Neural crest cell (in vitro differentiated cells): ENCODE results near the gene BICDL2. TPM values are rescaled to one million over a fixed set of nuclear protein-coding genes. Genes with fewer than 3 reads are reported as not detected.
A peak's percentile ranks its signal among the peaks of the same experiment; 100 is the strongest.

Source experiments
- DNase-seq: peaks from one replicate; pipeline ENCODE4 v3.0.0; 2021; ENCODE audit warnings: low read depth, mixed read lengths, low spot score
- H3K27ac Mint-ChIP-seq: one replicate; pipeline ENCODE4 v1.8.0; 2021; ENCODE audit warnings: mild to moderate bottlenecking, mixed read lengths; ENCODE audit not compliant: unreplicated experiment
- H3K27me3 Mint-ChIP-seq: 2 replicates; pipeline ENCODE4 v1.8.0; 2021; ENCODE audit warnings: low read depth, mild to moderate bottlenecking, mixed read lengths
- H3K36me3 Mint-ChIP-seq: 2 replicates; pipeline ENCODE4 v1.8.0; 2021; ENCODE audit warnings: low read depth, mild to moderate bottlenecking, mixed read lengths
- H3K4me1 Mint-ChIP-seq: 2 replicates; pipeline ENCODE4 v1.8.0; 2021; ENCODE audit warnings: mixed read lengths
- H3K4me3 Mint-ChIP-seq: one replicate; pipeline ENCODE4 v1.8.0; 2021; ENCODE audit warnings: mild to moderate bottlenecking, mixed read lengths
- H3K9me3 Mint-ChIP-seq: 2 replicates; pipeline ENCODE4 v1.8.0; 2021; ENCODE audit warnings: mixed read lengths
- total RNA-seq: library from RNA; stranded (reverse); gene quantifications from 2 replicates; pipeline ENCODE4 v1.2.1, GENCODE V29; 2021
- TF ChIP-seq, protein P1 (sequence below): fragments of 200-600 bp; sonication (generic); conservative IDR thresholded peaks from 2 replicates; pipeline ENCODE4 v1.5.0; 2021; ENCODE audit warnings: antibody characterized with exemption, mild to moderate bottlenecking

The BICDL2 gene
- total RNA-seq, 1 donor from 2014 or later = not detected

DNA sequence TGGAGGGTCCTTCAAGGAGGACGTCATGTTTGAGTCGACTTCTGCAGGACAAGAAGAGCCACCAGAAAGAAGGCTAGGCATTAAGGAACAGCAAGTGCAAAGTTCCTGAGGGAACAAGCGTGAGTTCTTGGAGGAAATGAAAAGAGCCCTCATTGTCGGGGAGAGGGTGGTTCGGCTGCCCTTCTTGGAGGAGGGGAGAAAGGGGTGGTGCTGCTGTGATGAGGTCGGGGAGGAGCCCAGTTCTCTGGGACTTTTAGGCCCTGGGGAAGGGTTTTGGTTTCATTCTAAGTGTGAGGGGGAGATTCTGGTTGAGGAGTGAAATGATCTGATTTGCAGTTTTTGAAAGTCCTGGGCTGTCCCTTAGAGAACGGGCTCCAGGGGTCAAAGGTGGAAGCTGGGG lies 4.1 kb downstream of the BICDL2 start:
- H3K27ac Mint-ChIP-seq = no peak overlapping the region
- TF ChIP-seq, protein P1, sequence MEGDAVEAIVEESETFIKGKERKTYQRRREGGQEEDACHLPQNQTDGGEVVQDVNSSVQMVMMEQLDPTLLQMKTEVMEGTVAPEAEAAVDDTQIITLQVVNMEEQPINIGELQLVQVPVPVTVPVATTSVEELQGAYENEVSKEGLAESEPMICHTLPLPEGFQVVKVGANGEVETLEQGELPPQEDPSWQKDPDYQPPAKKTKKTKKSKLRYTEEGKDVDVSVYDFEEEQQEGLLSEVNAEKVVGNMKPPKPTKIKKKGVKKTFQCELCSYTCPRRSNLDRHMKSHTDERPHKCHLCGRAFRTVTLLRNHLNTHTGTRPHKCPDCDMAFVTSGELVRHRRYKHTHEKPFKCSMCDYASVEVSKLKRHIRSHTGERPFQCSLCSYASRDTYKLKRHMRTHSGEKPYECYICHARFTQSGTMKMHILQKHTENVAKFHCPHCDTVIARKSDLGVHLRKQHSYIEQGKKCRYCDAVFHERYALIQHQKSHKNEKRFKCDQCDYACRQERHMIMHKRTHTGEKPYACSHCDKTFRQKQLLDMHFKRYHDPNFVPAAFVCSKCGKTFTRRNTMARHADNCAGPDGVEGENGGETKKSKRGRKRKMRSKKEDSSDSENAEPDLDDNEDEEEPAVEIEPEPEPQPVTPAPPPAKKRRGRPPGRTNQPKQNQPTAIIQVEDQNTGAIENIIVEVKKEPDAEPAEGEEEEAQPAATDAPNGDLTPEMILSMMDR = no peak
- peaks cover 7% of the 10 kb centered on the region for H3K4me1 Mint-ChIP-seq
- H3K27me3 Mint-ChIP-seq = peaks cover 69% of the 10 kb centered on the region
- H3K4me3 Mint-ChIP-seq = peak overlapping the region; percentile 27
- no peaks in the 10 kb centered on the region for H3K36me3 Mint-ChIP-seq
- no peaks in the 10 kb centered on the region for H3K9me3 Mint-ChIP-seq
- no peak for DNase-seq

DNA sequence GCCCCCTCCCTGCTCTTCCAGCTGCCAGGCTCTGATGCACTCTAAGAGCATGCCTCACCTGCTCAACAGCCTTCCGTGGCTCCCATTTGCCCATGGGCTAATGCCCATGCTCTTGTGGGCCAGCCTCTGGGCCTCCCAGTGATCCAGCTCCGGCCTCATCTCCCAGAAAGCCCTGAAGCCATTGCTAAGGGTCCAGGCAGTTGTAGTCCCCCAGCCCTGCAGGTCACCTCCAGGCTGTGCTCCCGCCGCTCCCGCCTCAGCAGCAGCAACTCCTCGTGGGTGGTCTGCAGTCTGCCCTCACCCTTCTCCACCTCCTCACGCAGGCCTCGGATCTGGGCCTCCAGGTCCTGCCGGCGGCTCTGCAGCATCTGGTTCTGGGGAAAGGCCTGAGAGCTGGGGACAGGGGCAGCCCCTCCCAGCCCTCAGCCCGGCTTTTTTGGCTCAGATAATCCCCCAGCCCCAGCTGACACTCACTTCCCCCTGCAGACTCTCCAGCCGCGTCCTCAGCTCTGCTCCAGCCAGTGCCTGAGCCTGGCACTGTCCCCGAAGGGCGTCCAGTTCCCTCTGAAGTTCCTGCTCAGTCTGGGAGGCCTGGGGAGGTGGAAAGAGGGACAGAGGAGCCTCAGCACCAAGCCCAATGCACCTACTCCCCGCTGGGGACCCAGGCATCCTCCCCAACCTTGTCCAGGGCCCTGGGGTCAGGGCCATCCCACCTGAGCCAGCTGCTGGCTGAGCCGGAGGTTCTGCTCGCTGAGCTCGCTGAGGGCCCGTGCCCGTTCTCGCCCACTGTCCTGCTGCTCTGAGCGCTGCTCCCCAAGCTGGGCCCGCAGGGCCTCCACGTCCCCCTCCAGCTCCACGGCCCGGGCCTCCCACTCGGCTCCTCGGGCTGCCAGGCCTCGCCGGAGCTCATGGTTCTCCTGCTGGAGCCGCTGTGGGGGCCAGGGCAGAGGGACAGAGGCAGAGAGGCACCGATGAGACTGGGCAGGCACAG lies 6.2 kb downstream of the BICDL2 start:
- Mint-ChIP-seq H3K36me3 (no peaks in the 10 kb centered on the region), H3K4me3 (peak overlapping the region; percentile 7), H3K4me1 (peaks cover 7% of the 10 kb centered on the region), H3K9me3 (no peaks in the 10 kb centered on the region), H3K27me3 (peaks cover 52% of the 10 kb centered on the region), H3K27ac (no peak overlapping the region)
- DNase-seq = no peak
- TF ChIP-seq, protein P1 = no peak

DNA sequence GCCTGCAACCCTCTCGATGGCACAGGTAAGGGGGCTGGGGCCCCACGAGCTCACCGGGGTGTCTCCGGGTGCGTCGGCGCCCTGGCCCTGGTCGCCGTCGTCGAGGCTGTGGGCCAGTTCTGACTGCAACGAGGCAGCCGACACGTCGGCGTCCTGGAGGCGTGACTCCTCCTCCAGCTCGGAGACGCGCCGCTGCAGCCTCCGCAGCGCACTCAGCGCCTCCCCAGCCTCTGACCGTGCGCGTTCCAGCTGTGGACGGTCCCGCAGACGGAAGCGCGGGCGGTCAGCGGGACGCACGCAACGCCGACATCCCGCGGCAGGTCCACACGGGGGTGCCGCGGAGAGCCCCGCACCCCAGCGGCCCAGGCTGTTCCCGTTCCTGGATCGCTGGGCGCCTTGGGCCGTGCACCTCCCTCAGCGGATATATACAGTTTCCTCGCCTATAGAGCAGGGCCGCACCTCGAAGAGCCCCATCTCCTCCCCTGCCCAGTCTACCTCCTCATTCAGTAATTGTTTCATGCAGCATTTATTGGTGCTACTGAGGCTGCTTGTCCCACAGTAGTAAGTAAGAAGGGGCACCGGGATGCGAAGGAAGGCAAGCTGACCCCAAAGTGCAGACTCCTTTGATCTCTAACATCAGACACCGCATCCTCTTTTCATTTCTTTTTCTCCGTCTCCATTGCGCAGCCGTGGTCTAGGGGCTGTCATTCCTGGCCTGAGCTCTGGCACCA lies 7.1 kb downstream of the BICDL2 start:
- TF ChIP-seq, protein P1 = no peak
- Mint-ChIP-seq H3K27me3 (peaks cover 43% of the 10 kb centered on the region), H3K4me1 (peaks cover 7% of the 10 kb centered on the region), H3K9me3 (no peaks in the 10 kb centered on the region), H3K27ac (no peak overlapping the region), H3K36me3 (no peaks in the 10 kb centered on the region), H3K4me3 (peak overlapping the region; percentile 7)
- DNase-seq = no peak

DNA sequence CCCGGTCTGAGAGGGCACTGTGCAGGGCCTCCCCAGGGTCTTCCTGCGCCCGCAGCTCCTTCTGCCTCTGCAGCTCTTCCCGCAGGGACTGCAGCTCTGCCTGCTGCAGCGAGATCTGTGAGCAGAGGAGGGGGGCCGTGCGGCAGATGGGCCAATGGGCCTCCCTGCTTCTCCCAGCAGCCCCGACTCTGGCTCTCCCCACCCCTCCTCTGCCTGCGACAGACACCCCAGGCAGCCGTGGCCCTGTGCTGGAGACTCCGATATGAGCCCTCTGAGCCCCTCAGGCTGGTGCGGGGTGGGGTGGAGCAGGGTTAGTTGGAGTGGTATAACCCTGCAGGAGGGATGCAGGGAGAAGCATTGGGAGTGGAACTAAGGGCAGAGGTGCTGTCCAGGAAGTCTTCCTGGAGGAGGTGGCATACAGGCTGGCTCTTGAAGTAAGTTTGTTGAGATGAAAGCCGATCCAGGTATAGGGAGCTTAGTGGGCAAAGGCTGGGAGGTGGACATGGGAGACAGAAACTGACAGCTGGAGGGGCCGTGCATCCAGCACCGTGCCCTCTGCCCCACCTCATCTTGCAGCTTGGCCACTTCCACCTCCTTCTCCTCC lies 7.9 kb downstream of the BICDL2 start:
- DNase-seq = no peak
- Mint-ChIP-seq H3K4me1 (peaks cover 14% of the 10 kb centered on the region), H3K4me3 (no peak overlapping the region), H3K9me3 (no peaks in the 10 kb centered on the region), H3K27ac (no peak overlapping the region), H3K36me3 (peaks cover 2% of the 10 kb centered on the region), H3K27me3 (peaks cover 40% of the 10 kb centered on the region)
- TF ChIP-seq, protein P1 = no peak

DNA sequence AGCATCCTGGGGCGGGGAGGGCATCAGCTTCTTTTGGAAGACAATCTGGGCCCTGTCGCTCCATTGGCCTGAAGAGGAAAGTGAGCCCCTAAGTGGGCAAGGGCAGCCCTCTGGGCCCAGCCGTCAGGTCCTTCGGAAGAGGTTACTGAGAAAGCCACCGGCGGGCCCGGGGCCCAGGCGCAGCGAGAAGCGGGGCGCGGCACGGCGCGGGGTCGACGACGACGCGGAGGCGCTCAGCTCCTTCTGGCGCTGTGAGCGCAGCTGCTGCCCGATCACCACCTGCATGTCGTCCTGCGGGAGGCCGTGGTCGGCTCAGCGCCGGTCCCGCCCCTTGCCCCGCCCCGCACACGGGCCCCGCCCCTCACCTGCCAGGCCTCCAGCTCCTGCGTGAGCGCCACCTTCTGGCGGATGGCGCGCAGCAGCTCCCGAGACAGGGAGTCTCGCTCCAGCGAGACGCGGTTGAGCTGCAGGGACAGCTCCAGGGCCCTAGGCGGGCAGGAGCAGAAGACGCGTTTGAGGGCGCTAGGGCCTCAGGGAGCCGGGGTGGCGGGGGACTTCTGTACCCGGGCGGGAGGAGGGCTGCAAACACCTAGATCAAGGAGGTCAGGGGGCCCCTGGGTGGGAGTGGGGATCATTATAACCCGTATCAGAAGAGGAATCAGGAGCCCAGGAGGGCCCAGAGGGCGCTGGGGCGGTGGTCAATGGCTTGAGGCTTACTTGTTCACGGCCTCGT lies 8.6 kb downstream of the BICDL2 start:
- peaks cover 19% of the 10 kb centered on the region for H3K4me1 Mint-ChIP-seq
- no peaks in the 10 kb centered on the region for H3K9me3 Mint-ChIP-seq
- peaks cover 2% of the 10 kb centered on the region for H3K36me3 Mint-ChIP-seq
- no peak overlapping the region for H3K4me3 Mint-ChIP-seq
- H3K27me3 Mint-ChIP-seq = peaks cover 34% of the 10 kb centered on the region
- H3K27ac Mint-ChIP-seq = no peak overlapping the region
- TF ChIP-seq, protein P1 = peak; percentile 88
- peak; percentile 91 for DNase-seq
